Fibroblast of lung (primary cell): ENCODE measurements around the gene RIPK1. TPM values are rescaled to one million over a fixed set of nuclear protein-coding genes. Genes with fewer than 3 reads are reported as not detected.
"Not testable (repeated sequence)": the region's sequence is repeated elsewhere in the genome, so short reads cannot be mapped to it uniquely, and the experiment has no call there.

Source experiments
- DNase-seq, 2 donors: peaks; one replicate each; pipeline versions ENCODE4 v3.0.0 to v3.0.0-alpha.2; 2010; ENCODE audit warnings: low read depth in 2 of 2
- H2AFZ ChIP-seq: 2 replicates; pipeline ENCODE4 v1.5.1; 2012; ENCODE audit warnings: low read length, control low read depth, inconsistent platforms
- H3K27ac ChIP-seq: 2 replicates; pipeline ENCODE4 v1.5.1; 2011; ENCODE audit warnings: low read length, control low read depth; ENCODE audit not compliant: insufficient read depth
- H3K27me3 ChIP-seq: 2 replicates; pipeline ENCODE4 v1.5.1; 2011; ENCODE audit warnings: mild to moderate bottlenecking, low read length; ENCODE audit not compliant: control insufficient read depth, insufficient read depth
- H3K36me3 ChIP-seq: 2 replicates; pipeline ENCODE4 v1.5.1; 2011; ENCODE audit warnings: low read length; ENCODE audit not compliant: control insufficient read depth, insufficient read depth
- H3K4me1 ChIP-seq: 2 replicates; pipeline ENCODE4 v1.5.1; 2011; ENCODE audit warnings: low read length; ENCODE audit not compliant: control insufficient read depth, insufficient read depth; ENCODE audit errors: extremely low read depth
- H3K4me2 ChIP-seq: 2 replicates; pipeline ENCODE4 v1.5.1; 2011; ENCODE audit warnings: low read length, control low read depth; ENCODE audit not compliant: insufficient read depth; ENCODE audit errors: extremely low read depth
- H3K4me3 ChIP-seq, 4 experiments: fragments of 200-600 bp in 1 of 4; sonication (generic) in 1 of 4; replicated peaks in 1 of 4; 2 replicates each; pipeline ENCODE4 v1.5.1; 2011 to 2016; ENCODE audit warnings: low read length in 4 of 4, low read depth in 3 of 4, mild to moderate bottlenecking in 3 of 4, control low read depth in 2 of 4, inconsistent platforms in 1 of 4, mixed read lengths in 1 of 4; ENCODE audit not compliant: insufficient read depth in 1 of 4; ENCODE audit errors: control extremely low read depth in 1 of 4
- H3K79me2 ChIP-seq: 2 replicates; pipeline ENCODE4 v1.5.1; 2012; ENCODE audit warnings: mild to moderate bottlenecking, low read length, inconsistent platforms; ENCODE audit not compliant: control insufficient read depth, insufficient read depth
- H3K9ac ChIP-seq: 2 replicates; pipeline ENCODE4 v1.5.1; 2011; ENCODE audit warnings: mild to moderate bottlenecking, low read length, control low read depth; ENCODE audit not compliant: insufficient read depth
- H3K9me3 ChIP-seq: 2 replicates; pipeline ENCODE4 v1.5.1; 2012; ENCODE audit warnings: low read depth, low read length; ENCODE audit not compliant: control insufficient read depth, insufficient read depth
- H4K20me1 ChIP-seq: 2 replicates; pipeline ENCODE4 v1.5.1; 2011; ENCODE audit warnings: low read length; ENCODE audit not compliant: control insufficient read depth, insufficient read depth; ENCODE audit errors: extremely low read depth
- EZH2 ChIP-seq: IDR thresholded peaks from 2 replicates; pipeline ENCODE4 v1.5.1; 2012; ENCODE audit warnings: low read length, control low read depth, mild to moderate bottlenecking; ENCODE audit errors: missing control alignments
- polyA plus RNA-seq, 2 donors: library from polyadenylated mRNA; depleted of rRNA in 1 of 2; stranded (reverse) in 1 of 2; unstranded in 1 of 2; fragments of >200 nt; gene quantifications; 2 replicates each; pipeline ENCODE4 v1.2.1, GENCODE V29; 2011 to 2012; ENCODE audit warnings: missing spikeins in 1 of 2
- total RNA-seq: library from RNA; depleted of rRNA; stranded (reverse); fragments of >200 nt; gene quantifications from 2 replicates; pipeline ENCODE4 v1.2.1, GENCODE V29; 2014
- TF ChIP-seq, protein P1 (sequence below), 2 donors: IDR thresholded peaks in 1 of 2; conservative IDR thresholded peaks in 1 of 2; 1 replicate in 1 of 2; 2 replicates in 1 of 2; pipeline ENCODE4 v1.5.1; 2011 to 2012; ENCODE audit warnings: low read length in 2 of 2, control low read depth in 1 of 2, inconsistent platforms in 1 of 2, low read depth in 1 of 2, mild to moderate bottlenecking in 1 of 2

RIPK1 gene
- total and polyA plus RNA-seq, 2 donors (not counting 1 experiment from before 2014, with no cell fraction given) = 22.1 to 29.3 TPM

DNA sequence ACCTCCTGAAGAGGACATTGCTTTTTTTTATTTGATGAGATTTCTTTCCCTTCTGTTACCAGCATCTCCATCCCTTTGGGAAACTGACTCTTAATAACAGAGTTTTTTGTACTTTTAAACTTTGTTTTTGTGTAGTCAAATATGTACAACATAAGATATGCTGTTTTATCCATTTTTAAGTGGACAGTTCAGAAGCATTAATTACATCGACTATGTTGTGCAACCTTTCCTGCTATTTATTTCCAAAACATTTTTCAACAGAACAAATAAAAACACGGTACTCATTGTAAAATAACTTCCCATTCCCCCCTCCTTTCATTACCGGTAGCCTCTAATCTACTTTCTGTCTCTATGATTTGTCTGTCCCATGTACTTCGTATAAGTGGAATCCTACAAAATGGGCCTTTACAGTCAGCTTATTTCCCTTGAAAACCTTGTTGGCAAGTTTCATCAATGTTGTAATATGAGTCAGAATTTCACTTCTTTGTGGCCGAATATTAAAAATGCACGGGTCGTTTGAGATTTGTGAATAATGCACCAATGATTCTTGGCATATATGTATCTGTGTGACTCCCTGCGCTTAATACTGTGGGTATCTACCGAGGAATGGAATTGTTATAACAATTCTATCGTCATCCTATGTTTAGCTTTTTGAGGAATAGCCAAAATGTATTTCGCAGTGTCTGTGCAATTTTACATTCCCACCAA is 11.1 kb upstream of the RIPK1 start:
- no peaks in the 10 kb centered on the region for H3K36me3 ChIP-seq
- H4K20me1 ChIP-seq = no peaks in the 10 kb centered on the region
- H2AFZ ChIP-seq = no peak overlapping the region
- no peak overlapping the region for H3K4me2 ChIP-seq
- no peaks in the 10 kb centered on the region for H3K79me2 ChIP-seq
- no peak for DNase-seq
- H3K9me3 ChIP-seq = no peaks in the 10 kb centered on the region
- no peaks in the 10 kb centered on the region for H3K4me1 ChIP-seq
- H3K9ac ChIP-seq = no peak overlapping the region
- no peak overlapping the region for H3K4me3 ChIP-seq
- H3K27ac ChIP-seq = no peak overlapping the region
- no peaks in the 10 kb centered on the region for H3K27me3 ChIP-seq
- no peak for TF ChIP-seq EZH2
- TF ChIP-seq, protein P1, sequence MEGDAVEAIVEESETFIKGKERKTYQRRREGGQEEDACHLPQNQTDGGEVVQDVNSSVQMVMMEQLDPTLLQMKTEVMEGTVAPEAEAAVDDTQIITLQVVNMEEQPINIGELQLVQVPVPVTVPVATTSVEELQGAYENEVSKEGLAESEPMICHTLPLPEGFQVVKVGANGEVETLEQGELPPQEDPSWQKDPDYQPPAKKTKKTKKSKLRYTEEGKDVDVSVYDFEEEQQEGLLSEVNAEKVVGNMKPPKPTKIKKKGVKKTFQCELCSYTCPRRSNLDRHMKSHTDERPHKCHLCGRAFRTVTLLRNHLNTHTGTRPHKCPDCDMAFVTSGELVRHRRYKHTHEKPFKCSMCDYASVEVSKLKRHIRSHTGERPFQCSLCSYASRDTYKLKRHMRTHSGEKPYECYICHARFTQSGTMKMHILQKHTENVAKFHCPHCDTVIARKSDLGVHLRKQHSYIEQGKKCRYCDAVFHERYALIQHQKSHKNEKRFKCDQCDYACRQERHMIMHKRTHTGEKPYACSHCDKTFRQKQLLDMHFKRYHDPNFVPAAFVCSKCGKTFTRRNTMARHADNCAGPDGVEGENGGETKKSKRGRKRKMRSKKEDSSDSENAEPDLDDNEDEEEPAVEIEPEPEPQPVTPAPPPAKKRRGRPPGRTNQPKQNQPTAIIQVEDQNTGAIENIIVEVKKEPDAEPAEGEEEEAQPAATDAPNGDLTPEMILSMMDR (conservative IDR thresholded peaks at IDR 0.05 in 1 of 2, IDR thresholded peaks at IDR 0.05 in 1 of 2; ENCODE audit: low read depth in 1 of 2, low read length in 2 of 2) = no peak

GRCh38 chr6:3058957-3059356 is 9.3 kb upstream of the RIPK1 start:
- no peak overlapping the region for H3K4me3 ChIP-seq
- TF ChIP-seq, protein P1 (conservative IDR thresholded peaks at IDR 0.05 in 1 of 2, IDR thresholded peaks at IDR 0.05 in 1 of 2; ENCODE audit: low read depth in 1 of 2, low read length in 2 of 2) = no peak
- TF ChIP-seq EZH2 = no peak
- H4K20me1 ChIP-seq = no peaks in the 10 kb centered on the region
- H3K9ac ChIP-seq = no peak overlapping the region
- H3K27ac ChIP-seq = no peak overlapping the region
- no peak for DNase-seq
- no peaks in the 10 kb centered on the region for H3K9me3 ChIP-seq
- no peaks in the 10 kb centered on the region for H3K36me3 ChIP-seq
- no peaks in the 10 kb centered on the region for H3K4me1 ChIP-seq
- no peak overlapping the region for H3K4me2 ChIP-seq
- no peaks in the 10 kb centered on the region for H3K27me3 ChIP-seq
- H2AFZ ChIP-seq = no peak overlapping the region
- no peaks in the 10 kb centered on the region for H3K79me2 ChIP-seq

GRCh38 chr6:3060092-3060491 is 8.2 kb upstream of the RIPK1 start:
- H3K9ac ChIP-seq, DNase-seq, H3K4me2 ChIP-seq: not testable (repeated sequence)

More at GRCh38 chr6:3060092-3060491, 8.2 kb upstream of the RIPK1 start:
- H2AFZ ChIP-seq, H4K20me1 ChIP-seq, H3K9me3 ChIP-seq, H3K27me3 ChIP-seq, H3K27ac ChIP-seq, H3K4me3 ChIP-seq, H3K79me2 ChIP-seq, H3K36me3 ChIP-seq, H3K4me1 ChIP-seq: not testable (repeated sequence)
